Measurements from ENCODE around the gene KIAA1755. TPM values are rescaled to one million over a fixed set of nuclear protein-coding genes. Genes with fewer than 3 reads are reported as not detected.

KIAA1755 gene
- total and polyA plus RNA-seq, 9 of the 15 experiments (the other 6 are each of a cell fraction or from before 2014, with no cell fraction given) = not detected

GRCh38 chr20:38167851-38168760 lies 92.4 kb downstream of the KIAA1755 start (continued):
- no peak for TF ChIP-seq ZMIZ1 (IDR thresholded peaks at IDR 0.05; ENCODE audit: low read depth in 2 of 2, low read length in 2 of 2)
- TF ChIP-seq ZNF165 (CRISPR knock-in tag; IDR thresholded peaks at IDR 0.05; ENCODE audit: borderline replicate concordance) = no peak
- no peak for TF ChIP-seq JUND (IDR thresholded peaks at IDR 0.05; ENCODE audit: borderline replicate concordance, low read depth, low read length)
- peak; percentile 30; the same call in 1 of the 3 replicates for TF ChIP-seq JUND (tag; IDR thresholded peaks at IDR 0.05; ENCODE audit: borderline replicate concordance, low read depth, low read length)
- peak; percentile 92 for TF ChIP-seq CEBPB (tag; IDR thresholded peaks at IDR 0.05)
- no peak for TF ChIP-seq ZNF239 (CRISPR knock-in tag; IDR thresholded peaks at IDR 0.05)
- no peak for TF ChIP-seq NCOA4 (IDR thresholded peaks at IDR 0.05; ENCODE audit: partially characterized antibody)
- TF ChIP-seq KAT8 (IDR thresholded peaks at IDR 0.05; ENCODE audit: low read depth) = no peak
- TF ChIP-seq ATF7 (IDR thresholded peaks at IDR 0.05) = peak; percentile 68
- no peak for TF ChIP-seq NFXL1 (CRISPR knock-in tag; IDR thresholded peaks at IDR 0.05)
- TF ChIP-seq ZNF436 (CRISPR knock-in tag; IDR thresholded peaks at IDR 0.05) = no peak
- TF ChIP-seq SREBF2 (CRISPR knock-in tag; IDR thresholded peaks at IDR 0.05) = no peak
- TF ChIP-seq SRSF9 (IDR thresholded peaks at IDR 0.05; ENCODE audit: borderline replicate concordance, low read depth, low read length) = no peak
- no peak for TF ChIP-seq MCM5 (IDR thresholded peaks at IDR 0.05; ENCODE audit: low read depth)
- TF ChIP-seq KDM1A (IDR thresholded peaks at IDR 0.05) = peak; percentile 31 to 62; a peak in 1 of 4 replicates
- no peak for TF ChIP-seq ZNF253 (CRISPR knock-in tag; conservative IDR thresholded peaks at IDR 0.05)
- peak; percentile 86 for TF ChIP-seq ATF3 (IDR thresholded peaks at IDR 0.05)
- TF ChIP-seq ATF3 (CRISPR knock-in tag; conservative IDR thresholded peaks at IDR 0.05) = no peak
- peak; percentile 78 for TF ChIP-seq CEBPG (CRISPR knock-in tag; IDR thresholded peaks at IDR 0.05)
- peak; percentile 59 to 70; a peak in 3 of 4 replicates for TF ChIP-seq CEBPG (tag; conservative IDR thresholded peaks at IDR 0.05 in 1 of 2, IDR thresholded peaks at IDR 0.05 in 1 of 2)
- no peak for TF ChIP-seq NR2C1 (IDR thresholded peaks at IDR 0.05)
- no peak for TF ChIP-seq NR2C1 (tag; IDR thresholded peaks at IDR 0.05)
- TF ChIP-seq ZNF263 (CRISPR knock-in tag; IDR thresholded peaks at IDR 0.05; ENCODE audit: borderline replicate concordance) = no peak
- no peak for TF ChIP-seq CHD2 (IDR thresholded peaks at IDR 0.05; ENCODE audit: low read depth, low read length)
- no peak for TF ChIP-seq GABPB2 (CRISPR knock-in tag; conservative IDR thresholded peaks at IDR 0.05)
- no peak for TF ChIP-seq KLF1 (tag; IDR thresholded peaks at IDR 0.05)

Data from K562 (cell line).